Epithelial cell of esophagus (primary cell): ENCODE measurements around the gene IMPDH1.
A peak's percentile ranks its signal among the peaks of the same experiment; 100 is the strongest.

Experiments used
- DNase-seq: peaks from one replicate; pipeline ENCODE4 v3.0.0; 2010; ENCODE audit warnings: low read depth
- H3K4me3 ChIP-seq: 2 replicates; pipeline ENCODE4 v1.5.1; 2011; ENCODE audit warnings: mild to moderate bottlenecking, low read length, control low read depth
- CTCF ChIP-seq: IDR thresholded peaks from 2 replicates; pipeline ENCODE4 v1.5.1; 2011; ENCODE audit warnings: low read depth, mild to moderate bottlenecking, low read length, control low read depth, inconsistent platforms; ENCODE audit not compliant: insufficient read depth; ENCODE audit errors: missing control alignments

Gene IMPDH1

GRCh38 chr7:128391805-128392204, 18.0 kb downstream of the IMPDH1 start:
- no peak overlapping the region for H3K4me3 ChIP-seq
- no peak for DNase-seq
- TF ChIP-seq CTCF, result no peak

GRCh38 chr7:128390871-128391565, 18.8 kb downstream of the IMPDH1 start:
- H3K4me3 ChIP-seq, result no peak overlapping the region
- DNase-seq, result no peak
- TF ChIP-seq CTCF, result no peak

GRCh38 chr7:128389618-128390329, 20.0 kb downstream of the IMPDH1 start:
- H3K4me3 ChIP-seq, result no peak overlapping the region
- no peak for TF ChIP-seq CTCF
- no peak for DNase-seq

GRCh38 chr7:128389085-128389617, 20.6 kb downstream of the IMPDH1 start:
- TF ChIP-seq CTCF, result no peak
- DNase-seq, result no peak
- no peak overlapping the region for H3K4me3 ChIP-seq

- no peak for TF ChIP-seq CTCF
- H3K4me3 ChIP-seq, result no peak overlapping the region
- no peak for DNase-seq
These were observed 21.7 kb downstream of the IMPDH1 start for GRCh38 chr7:128388145-128388485.

GRCh38 chr7:128387216-128388144, 22.3 kb downstream of the IMPDH1 start:
- peak; percentile 92 for TF ChIP-seq CTCF
- no peak overlapping the region for H3K4me3 ChIP-seq
- DNase-seq, result peak; percentile 58
